ENCODE data around the gene SDF2L1.
"Not testable (repeated sequence)": the region's sequence is repeated elsewhere in the genome, so short reads cannot be mapped to it uniquely, and the experiment has no call there.

The SDF2L1 gene

DNA sequence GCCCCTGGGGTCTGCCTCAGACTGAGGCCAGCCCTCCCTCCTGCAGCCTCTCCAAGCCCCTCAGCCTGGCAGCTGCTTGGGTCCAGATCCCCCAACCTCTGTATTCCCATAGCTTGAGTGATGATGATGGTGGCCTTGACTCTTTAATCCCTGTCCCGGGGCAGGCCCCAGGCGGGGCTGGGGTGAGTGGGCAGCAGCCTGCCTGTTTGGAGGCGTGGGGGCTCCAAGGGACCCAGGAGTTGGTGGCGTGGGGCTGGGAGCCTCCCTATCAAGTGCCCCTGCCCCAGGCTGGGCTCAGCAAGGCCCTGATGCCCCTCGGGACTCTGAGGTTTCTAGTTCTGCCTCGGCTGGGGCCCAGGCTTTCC is 46.2 kb downstream of the SDF2L1 start:
- no peak for DNase-seq

- DNase-seq: no peak
Observed at GRCh38 chr22:21688706-21689381, 46.7 kb downstream of the SDF2L1 start.

DNA sequence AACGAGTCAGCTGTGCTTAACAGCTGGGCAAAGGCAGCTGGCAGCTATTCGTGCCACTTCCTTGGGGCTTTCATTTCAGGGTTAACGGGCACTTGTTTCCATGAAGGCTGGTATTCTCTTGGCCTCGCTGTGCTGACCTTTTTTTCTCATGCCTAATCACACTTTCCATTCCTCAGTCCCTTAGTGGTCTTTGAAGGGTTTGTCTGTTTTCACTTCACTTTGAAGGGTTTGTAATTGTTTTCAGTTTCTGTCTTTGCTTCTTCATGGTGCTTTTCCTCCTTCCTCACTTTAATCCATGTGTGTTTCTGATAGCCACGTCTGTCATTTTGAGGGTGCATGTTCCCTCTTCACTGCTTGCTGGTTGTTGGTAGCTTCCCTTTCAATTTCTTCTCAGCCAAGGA is 48.3 kb downstream of the SDF2L1 start:
- no peak for DNase-seq

DNA sequence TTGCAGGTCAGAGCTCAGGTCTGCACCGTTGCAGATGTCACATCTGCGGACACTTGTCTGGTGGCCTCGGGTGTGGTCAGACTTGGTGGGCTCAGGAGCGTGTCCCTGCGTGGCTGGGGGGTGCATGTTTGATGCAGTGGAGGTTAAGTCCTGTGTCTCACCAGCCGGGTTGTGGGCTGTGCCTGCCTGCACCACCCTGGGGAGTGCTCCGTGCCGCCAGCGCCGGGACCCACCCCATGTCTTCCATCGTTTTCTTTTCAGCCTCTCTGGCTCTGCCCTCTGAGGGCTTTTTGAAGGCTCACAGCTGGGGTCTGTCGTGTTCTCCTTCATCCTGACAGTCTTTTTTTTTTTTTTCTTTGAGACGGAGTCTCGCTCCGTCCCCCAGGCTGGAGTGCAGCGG is 49.7 kb downstream of the SDF2L1 start:
- no peak for DNase-seq

GRCh38 chr22:21692856-21693255 is 50.8 kb downstream of the SDF2L1 start:
- not testable (repeated sequence) for DNase-seq

GRCh38 chr22:21693333-21693998 is 51.4 kb downstream of the SDF2L1 start:
- DNase-seq: no peak

Data from central memory CD4-positive, alpha-beta T cell (primary cell).